DMS 273 treated with DMSO at 0.1 percent for 48 hours (cell line): ENCODE data around the gene ATP1A1.

Source experiments
- DNase-seq: peaks from one replicate; lab custom pipeline; 2025; lab: John Stamatoyannopoulos, UW

The ATP1A1 gene

GRCh38 chr1:116372191-116372590, 853 bp upstream of the ATP1A1 start:
- no peak for DNase-seq

GRCh38 chr1:116373431-116374352, 648 bp downstream of the ATP1A1 start:
- DNase-seq: peak; percentile 18

- DNase-seq: no peak
These were observed 1.5 kb downstream of the ATP1A1 start for GRCh38 chr1:116374353-116375147.

- DNase-seq: peak; percentile 44
These were observed 2.3 kb downstream of the ATP1A1 start for GRCh38 chr1:116375148-116375886.

GRCh38 chr1:116375887-116376728, 3.1 kb downstream of the ATP1A1 start:
- DNase-seq: peak; percentile 36

- DNase-seq: no peak
These were observed 3.7 kb downstream of the ATP1A1 start for GRCh38 chr1:116376729-116377086.

- DNase-seq: peak; percentile 23
These were observed 4.8 kb downstream of the ATP1A1 start for GRCh38 chr1:116377541-116378529.

GRCh38 chr1:116379057-116379630, 6.1 kb downstream of the ATP1A1 start:
- no peak for DNase-seq

- no peak for DNase-seq
These were observed 6.8 kb downstream of the ATP1A1 start for GRCh38 chr1:116379674-116380498.

GRCh38 chr1:116380499-116381242, 7.6 kb downstream of the ATP1A1 start:
- no peak for DNase-seq

GRCh38 chr1:116382321-116382720, 9.3 kb downstream of the ATP1A1 start:
- DNase-seq: no peak

- no peak for DNase-seq
These were observed 9.9 kb downstream of the ATP1A1 start for GRCh38 chr1:116382857-116383483.

- DNase-seq: no peak
These were observed 13.0 kb downstream of the ATP1A1 start for GRCh38 chr1:116386042-116386441.

- DNase-seq: no peak
These were observed 14.5 kb downstream of the ATP1A1 start for GRCh38 chr1:116387551-116387950.

GRCh38 chr1:116388122-116388521, 15.1 kb downstream of the ATP1A1 start:
- no peak for DNase-seq

GRCh38 chr1:116389013-116389412, 16.0 kb downstream of the ATP1A1 start:
- no peak for DNase-seq

- DNase-seq: no peak
These were observed 16.6 kb downstream of the ATP1A1 start for GRCh38 chr1:116389686-116390085.

- DNase-seq: no peak
These were observed 17.2 kb downstream of the ATP1A1 start for GRCh38 chr1:116390195-116390594.
